Stimulated activated CD4-positive, alpha-beta T cell treated with anti-CD3 and anti-CD28 coated beads, Interleukin-4, amount 100 ng/mL, for 1 hour (primary cell): ENCODE measurements around the gene CELF3.
A peak's percentile ranks its signal among the peaks of the same experiment; 100 is the strongest.
"Not testable (repeated sequence)": the region's sequence is repeated elsewhere in the genome, so short reads cannot be mapped to it uniquely, and the experiment has no call there.

Experiments used
- DNase-seq: peaks from one replicate; pipeline ENCODE4 v3.0.0-alpha.2; 2020

CELF3 gene

DNA sequence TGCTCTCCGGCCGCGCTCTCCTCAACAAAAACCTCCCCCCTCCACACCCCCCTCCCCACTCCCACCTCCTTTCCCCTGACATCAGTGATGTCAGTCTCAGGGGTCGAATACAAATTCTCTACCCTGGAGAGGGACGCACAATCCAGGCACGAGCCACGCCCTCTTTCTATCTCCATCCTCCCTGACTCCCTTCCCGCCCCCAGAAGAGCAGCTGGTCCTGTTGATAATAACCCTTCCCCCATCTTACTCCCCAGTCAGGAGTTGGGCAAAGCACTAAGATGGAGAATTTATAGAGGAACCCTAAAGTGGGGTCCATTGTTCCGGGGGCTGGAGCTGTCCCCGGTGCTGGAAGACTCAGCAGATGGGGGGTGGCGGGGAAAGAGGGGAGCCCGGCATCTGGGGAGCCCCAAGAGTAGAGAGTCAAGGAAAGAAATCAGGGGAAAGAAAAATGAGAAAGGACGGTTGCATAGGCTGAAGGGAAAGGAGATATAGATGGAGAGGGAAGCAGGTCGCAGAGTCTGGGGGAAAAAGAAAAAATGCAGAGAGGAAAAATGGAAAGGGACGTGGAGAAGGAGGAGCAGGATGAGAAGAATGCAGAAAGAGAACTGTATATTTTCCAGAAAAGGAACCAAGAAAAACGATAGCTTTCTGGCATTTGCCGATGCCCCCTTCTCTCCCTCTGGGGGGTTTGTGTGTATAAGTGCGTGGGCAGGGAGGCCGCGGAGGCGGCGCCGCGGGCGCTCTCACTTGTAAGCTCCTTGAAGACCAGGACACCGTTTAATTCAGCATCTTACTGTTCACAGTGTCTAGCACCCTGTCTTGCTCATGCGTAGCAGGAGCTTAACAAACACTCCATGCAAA lies at the start of gene CELF3:
CELF3 (minus strand) TSS at position 33 of the 861 bp plus-strand sequence. CDS start 783 bp downstream, outside the sequence.
- DNase-seq: peak; percentile 21

DNA sequence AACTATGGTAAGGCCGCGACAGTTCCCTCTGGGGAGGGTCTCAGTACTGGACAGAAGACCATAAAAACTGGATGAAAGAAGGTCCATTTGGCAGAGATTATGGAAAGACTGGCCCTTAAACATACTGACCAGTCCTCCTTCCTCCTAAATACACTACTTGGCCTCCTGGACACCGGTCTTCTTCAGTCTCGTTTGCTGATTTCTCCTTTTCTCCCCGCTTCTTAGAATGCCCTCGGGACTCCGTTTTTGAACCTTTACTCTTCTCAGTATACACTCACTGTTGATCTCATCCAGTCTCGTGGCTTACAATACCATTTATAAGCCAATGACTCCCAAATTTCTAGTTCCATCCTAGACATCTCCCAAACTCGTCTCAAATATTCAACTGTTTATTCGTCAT lies 47.4 kb upstream of the CELF3 start:
- DNase-seq: no peak

DNA sequence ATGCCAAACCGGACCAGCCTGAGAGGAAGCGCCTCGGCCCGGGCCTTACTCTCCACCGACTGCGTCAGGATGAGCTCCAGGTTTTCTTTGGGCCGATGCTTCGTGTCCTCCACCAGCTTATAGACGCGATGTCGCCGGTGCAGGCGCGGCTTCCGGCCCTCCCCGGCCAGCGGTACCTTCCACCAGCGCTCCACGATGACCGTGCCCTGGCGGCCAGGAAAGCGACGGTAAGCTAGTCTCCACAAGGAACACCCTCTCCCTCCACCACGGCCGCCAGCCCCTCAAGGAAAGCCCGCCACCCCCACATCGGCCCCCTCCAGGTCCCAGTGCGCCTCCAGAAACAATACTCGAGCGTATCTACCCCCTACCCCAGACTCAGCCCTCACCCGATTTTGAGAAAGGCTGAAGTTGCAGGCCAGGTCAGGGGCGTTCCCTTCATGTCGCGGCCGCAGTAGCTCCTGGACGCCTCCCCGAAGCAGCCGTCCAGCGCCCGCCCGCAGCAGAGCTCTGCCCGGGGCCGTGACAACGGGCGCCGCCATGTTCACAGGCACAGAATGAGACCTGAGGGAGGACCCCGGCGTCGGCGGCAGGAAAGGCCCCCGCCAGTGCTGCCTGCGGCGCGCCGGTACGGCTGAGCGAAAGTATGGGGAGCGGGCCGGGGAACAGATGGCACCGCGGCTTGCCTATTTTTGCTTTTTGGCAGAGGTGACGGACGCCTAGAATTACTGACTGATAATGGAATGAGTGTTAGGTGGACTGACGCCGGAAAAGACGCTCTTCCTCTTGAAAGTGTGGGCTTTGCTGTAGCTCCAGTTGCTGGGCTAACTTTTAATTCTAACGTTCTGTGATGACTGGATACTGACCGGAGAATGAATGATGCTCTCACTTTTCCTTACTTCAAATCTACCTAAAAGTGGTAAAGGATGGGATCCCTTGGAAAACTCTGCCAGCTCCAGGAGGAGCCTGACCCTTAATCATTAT lies 46.6 kb upstream of the CELF3 start, which contains the start of gene MRPL9:
MRPL9 (minus strand) TSS at position 556 of the 981 bp plus-strand sequence; CDS start at position 539, 17 bp downstream.
- DNase-seq: peak; percentile 87

DNA sequence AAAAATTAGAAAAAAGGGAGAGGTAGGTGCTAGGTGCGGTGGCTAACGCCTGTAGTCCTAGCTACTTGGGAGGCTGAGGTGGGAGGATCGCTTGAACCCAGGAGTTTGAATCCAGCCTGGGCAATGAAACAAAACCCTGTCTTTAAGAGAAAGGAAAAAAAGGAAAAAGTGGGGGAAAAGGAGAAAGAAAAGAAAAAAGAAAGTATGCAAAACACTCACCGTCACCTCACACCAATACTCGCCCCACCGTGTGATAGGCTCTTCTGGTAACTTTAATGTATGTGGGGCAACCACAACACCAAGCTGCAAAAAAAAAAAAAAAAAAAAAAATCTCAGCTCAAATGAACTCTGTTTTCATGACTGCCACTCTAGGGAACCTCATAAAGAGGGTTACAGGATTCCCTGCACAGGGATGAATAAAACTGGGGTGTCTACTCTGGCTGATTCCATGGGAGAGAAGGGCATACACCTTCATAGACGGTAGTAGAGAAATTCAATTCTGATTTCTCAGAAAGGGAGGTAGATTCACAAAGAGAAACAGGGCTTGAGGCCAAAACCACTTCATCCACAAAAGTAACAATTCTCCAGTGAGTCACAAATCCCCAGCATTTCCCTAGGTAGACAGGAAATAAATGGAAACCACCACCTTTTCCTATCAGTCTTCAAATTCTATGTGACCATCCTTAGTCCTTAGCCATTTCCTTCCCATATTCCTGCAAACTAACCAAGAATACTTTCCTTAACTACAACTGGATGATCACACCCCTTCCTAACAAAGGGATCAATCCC lies 44.2 kb upstream of the CELF3 start:
- DNase-seq: no peak

DNA sequence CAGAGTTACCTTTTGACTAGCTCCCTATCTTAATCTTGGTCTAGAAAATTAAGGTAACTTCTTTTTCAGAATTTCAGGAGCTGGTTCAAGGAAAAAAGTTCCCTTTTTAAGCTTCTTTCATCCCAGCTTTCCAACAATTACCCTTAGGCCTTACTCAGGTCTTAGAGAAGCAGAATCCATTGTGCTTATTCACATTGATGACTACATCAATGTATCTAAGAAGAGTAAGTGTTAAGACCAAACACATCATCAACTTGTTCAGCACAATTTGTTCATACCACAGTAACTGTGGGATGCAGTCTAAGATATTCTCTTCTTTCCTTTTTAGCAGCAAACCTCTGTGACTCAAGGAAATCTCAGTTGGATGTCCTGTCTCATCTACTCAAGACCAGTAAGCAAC lies 42.6 kb upstream of the CELF3 start:
- no peak for DNase-seq

DNA sequence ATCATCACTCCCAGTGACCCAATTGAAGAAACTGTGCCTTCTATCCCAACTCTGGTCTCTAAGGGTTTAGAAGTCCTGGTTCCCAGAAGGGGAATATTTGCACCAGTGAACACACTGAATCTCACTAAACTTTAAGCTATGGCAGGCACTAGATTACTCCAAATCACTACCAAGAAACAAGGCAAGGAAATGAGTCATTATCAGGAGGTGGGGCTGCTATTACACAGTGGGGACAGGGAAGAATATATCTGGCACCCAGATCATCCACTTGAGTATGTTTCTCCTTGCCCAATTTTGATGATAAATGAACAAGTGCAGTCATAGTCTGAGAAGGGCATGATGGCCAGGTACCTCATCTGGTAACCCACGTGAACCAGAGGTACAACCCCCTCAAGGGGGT lies 39.7 kb upstream of the CELF3 start:
- DNase-seq: no peak

DNA sequence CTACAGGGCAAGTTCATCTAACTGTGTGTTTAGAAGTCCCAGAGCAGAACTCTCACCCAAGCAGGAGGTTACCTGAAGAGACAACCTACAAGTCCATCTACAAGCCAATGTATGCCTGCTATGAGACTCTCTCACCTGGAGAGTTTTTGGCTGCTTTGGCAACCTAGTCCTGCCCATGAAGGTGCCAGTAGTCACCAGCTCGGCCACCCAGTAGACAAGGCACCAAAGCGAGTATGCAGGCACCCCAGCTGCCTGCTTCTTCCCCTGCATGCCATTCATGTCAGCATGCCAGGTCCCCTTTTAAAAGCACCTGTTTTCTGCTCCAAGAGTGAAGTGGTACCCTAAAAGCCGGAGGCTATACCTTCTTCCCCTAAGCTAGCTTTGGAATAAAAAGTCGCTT lies 24.9 kb upstream of the CELF3 start:
- no peak for DNase-seq

DNA sequence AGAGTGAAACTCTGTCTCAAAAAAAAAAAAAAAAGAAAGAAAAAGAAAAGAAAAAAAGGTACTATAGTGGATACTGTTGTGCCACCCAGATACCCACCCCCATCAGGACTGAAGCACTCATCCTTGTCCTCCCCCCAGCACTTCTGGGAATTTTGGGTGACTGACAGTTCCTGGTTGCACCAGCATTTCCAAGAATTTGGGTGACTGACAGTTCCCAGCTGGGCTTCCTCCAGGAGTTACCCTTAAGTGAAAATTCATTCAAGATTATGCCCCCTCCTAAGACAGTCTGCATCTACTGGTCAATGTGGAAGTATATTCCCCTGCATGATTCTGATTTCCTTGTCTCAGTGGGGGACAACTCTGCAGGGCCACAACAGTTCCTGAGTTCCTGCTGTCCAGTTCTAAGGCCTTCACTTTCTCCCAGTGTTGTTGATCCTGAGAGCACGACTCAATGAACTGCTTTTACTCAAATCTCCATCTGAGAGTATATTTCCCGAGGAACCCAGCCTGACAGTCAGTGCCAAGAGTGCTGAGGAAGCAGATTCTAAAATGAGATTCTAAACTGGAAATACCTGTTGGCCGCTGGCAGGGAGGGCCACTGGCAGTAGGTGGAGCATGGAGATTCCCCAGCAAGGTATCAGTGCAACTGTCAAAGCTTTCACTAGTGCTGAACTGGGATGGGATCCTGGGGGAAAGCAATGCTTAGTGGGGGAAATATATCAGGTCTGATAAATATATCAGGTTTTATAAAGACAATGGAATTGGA lies 23.2 kb upstream of the CELF3 start:
- DNase-seq: no peak

DNA sequence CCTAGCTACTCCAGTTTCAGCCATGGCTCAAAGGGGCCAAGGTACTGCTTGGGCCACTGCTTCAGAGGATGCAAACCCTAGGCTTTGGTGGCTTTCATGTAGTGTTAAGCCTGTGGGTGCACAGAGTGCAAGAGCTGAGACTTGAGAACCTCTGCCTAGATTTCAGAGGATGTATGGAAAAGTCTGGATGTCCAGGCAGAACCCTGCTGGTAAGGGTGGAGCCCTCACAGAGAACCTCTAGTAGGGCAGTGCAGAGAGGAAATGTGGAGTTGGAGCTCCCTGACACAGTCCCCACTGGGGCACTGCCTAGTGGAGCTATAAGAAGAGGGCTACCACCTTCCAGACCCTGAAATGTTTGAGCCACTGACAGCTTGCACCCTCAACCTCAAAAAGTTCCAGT lies 20.9 kb upstream of the CELF3 start:
- no peak for DNase-seq

DNA sequence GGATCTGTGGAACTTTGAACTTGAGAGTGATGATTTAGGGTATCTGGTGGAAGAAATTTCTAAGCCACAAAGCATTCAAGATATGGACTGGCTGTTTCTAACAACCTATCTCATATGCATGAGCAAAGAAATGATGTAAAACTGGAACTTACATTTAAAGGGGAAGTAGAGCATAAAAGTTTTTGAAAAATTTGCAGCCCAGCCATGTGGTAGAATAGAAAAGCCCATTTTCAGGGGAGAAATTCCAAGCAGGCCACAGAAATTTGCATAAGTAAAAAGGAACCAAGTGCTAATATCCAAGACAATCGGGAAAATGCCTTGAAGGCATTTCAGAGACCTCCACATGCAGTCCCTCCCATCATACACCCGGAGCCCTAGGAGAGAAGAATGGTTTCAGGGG lies 20.4 kb upstream of the CELF3 start:
- DNase-seq: no peak

DNA sequence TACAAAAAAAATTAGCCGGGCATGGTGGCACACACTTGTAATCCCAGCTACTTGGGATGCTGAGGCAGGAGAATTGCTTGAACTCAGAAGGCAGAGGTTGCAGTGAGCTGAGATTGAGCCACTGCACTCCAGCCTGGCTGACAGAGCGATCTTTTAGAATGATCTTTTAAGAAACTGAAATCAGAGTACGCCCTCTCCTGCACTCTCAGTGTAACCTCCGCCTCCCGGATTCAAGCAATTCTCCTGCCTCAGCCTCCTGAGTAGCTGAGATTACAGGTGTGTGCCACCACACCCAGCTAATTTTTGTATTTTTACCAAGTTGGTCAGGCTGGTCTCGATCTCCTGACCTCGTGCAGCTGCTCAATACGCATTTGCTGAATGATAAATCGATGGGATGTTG lies 17.4 kb upstream of the CELF3 start:
- DNase-seq: not testable (repeated sequence)

DNA sequence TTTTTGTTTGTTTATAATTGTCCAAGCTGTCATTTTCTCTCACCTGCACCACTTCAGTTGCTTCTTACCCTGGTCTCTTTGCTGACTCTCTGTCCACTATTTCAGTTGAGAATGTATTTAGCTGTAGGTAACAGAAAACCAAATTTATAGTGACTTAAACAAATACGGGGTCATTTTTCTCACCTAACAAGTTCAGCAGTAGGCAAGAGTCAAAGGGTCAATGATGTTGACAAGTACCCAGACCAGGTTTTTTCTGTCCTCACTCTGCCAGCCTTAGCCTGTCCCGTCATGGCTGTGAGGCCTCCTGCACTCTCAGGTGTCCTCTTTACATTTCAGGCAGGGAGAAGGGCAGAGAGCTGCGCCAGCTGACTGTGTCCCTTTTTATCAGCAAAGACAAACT lies 16.5 kb upstream of the CELF3 start:
- DNase-seq: no peak

DNA sequence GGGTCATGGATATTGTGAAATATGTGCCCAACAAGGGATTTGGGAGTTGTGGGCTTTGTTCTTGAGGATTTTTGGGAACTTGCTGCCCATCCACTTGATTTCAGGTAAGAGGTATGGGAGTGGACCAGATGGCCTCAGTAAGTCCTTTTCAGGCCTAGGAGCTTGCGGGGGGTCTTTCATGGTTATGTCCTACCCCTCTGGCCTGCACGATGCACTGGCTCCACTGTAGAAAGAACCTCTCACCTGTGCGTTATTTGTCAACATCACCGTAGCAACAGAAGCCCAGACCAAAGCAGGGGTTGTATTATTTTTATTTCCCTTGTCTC lies 13.3 kb upstream of the CELF3 start:
- DNase-seq: no peak

DNA sequence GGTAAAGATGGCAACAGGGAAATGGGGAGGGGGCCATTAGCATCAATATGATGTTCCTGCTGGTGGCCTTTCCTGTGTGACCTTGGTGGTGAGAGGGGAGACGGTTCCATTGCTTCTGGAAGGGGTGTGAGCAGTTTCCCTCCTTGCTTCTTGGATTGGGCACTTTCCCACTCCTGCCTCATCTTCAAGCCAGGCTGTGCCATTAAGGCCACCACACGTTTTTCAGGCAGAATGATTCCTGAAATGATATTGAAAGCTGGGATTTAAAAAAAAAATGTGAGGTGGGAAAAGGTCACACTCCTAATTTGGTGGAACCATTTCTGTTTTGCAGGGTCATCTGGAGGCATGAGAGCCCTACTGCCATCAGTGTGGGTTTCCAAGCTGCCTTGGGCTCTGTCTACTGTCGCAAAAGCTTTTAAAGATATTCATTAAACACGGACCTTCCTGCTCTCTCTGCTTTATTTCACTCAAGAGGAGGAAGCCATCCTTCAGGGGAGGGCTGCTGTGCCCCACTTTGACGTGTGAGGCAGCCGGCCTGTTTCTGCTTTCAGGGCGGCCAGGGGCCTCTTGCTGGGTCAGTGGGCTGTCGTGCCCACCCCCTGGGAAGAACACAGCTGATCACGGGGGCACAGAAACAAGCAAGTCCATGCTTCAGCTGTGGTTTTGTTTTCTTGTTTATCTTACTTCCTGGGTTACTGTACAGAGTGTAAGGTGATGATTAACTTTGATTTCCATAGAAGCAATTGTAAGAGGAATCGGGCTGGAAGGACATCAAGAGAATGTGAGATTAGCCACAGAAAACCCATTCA lies 12.8 kb upstream of the CELF3 start:
- no peak for DNase-seq

DNA sequence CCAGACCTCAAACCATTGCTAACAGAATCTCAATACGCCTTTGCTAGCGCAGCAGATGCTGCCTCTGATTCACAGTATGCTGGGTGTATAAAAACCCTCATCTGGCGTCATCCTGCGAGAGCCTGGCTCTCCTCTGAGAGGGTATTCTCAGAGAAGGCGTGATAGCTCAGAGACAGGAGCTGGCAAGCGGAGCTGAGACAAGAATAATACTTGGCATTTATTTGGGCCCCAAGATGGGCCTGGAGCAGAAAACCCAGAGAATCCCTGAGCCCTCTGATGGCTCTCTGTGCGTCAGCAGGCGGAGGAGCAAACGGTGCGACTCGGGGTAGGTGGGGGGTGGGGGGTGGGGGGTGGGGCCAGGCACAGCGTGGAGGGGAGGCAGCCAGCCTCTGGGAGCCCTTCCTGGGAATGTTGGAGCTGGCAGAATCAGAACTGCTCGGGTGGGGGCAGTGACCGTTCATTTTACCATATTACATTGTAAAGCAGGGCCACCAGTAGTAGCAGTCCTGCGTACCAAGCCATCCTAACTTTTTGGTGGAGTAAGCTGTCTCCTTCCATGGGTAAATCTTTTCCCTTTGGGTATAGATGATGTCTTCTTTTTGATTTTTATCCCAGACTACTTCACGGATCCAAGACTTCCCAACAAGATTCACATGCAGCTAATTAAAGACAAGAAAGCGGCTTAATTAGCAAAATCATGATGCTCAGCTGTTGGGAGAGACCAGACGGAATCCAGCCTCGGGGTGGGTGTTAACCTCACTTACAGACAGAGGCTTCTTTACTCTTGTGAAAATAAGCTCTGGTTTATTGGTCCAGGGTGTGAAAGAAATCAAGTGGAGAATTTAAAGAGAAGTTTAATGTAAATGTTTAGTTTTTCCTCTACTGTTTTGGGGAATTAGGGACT lies 11.8 kb upstream of the CELF3 start:
- no peak for DNase-seq

DNA sequence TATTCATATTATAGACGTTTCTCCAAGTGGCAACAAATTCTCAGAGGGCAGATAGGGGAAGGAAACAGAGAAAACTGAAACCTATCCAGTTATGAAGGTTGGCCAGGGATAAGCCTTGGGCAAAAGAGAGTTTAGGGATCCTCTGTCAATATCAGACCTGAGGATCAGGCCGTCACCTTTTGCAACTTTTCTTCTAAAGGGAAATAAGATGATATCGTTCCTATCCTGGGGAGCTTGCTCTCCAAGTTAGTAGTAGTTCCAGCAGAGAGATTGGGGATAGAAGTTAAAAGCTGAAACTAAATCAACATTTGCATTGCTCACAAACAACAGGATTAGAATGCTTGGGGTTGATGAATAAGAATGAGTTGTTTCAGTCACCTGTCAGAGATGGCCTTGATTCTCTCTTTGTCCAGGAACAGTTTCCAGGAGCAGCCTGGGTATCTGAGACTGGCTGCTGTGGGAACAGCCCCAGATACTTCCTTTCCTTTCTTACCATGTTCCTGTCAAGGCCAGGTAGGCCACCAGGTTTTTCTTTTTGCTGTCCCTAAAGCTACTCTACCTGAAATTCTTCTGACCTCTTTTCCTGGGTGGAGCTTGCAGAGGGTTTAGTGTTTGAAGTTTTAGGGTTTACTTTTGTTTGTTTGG lies 7.2 kb upstream of the CELF3 start:
- no peak for DNase-seq

DNA sequence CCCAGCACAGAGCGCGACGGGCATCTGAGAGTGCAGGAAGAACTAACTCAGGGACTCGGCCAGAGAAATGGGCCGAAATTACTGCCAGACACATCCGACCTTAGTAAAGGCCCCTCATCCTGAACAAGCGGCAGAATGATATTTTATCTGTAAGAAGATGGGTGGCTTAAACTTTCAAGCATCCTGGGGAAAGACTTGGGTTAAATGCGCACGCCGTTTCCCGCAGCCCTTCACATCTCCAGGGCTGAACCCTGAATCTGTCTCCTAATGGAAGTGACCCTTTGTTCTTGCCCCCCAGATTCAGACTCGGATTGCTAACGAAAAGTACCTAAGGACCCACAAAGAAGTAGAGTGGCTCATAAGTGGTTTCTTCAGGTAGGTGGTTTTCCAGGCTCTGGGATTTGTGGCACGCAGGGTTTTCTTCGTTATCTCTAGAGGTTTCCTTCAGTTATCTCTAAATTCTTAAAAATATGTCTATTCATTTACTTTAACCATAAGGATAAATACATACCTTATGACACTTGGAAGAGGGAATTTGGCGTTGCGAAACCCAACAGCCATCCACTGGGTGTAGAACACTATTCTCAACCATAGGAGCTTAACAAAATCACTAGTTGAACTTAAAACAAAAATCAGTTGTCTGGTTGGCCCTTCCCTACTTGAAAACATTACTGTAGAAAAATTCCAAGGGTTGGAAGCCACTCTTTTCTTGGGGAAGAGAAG lies 5.3 kb upstream of the CELF3 start:
- no peak for DNase-seq

DNA sequence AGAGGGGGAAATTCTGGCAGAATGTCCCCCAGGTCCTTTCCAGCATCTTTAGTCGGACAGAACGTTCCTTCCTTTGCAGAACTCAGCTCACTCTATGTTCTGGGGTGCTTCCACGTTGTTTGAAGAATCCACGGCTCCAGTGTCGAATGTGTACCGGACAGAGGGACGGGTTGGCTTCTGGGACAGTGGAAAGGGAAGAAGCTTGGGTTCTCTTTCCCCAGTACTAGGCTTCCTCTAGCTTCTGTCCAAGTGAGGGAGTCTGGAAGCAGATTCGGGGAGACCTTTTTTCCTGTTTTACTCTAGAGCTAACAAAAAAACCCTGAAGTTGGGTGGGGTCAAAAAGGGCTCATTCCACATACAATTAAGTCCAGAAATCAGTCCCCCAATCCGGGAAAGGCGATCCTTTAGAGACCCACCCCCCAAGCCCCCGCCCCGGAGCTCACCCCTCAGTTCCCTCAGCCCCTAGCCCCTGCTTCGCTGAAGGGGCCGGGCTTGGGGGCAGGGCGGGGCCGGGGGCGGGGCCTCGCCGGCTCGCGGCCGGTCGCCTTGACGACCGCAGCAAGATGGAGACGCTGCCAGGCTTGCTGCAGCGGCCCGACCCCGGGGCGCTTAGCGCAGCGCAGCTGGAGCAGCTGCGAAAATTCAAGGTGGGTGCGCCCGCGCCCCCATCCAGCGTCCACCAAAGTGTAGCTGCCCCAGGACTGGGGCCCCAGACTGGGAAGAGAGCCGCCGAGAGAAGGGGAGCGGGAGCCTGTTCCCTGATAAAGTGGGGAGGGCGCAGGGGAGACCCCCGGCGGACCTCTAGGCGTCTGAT lies 4.6 kb upstream of the CELF3 start, which contains the start of gene RIIAD1:
RIIAD1 (plus strand) TSS at position 549 of the 814 bp plus-strand sequence; CDS start at position 564, 15 bp downstream.
- peak; percentile 38 for DNase-seq
